NCI-H226 (cell line): ENCODE data around the gene EEF2K.
"Not testable (repeated sequence)": the region's sequence is repeated elsewhere in the genome, so short reads cannot be mapped to it uniquely, and the experiment has no call there.

Experiments
- DNase-seq: peaks from one replicate; pipeline ENCODE4 v3.0.0-alpha.2; 2015

EEF2K gene

GRCh38 chr16:22297871-22298733 lies 92.0 kb downstream of the EEF2K start:
- peak; percentile 87 for DNase-seq

GRCh38 chr16:22299036-22299435 lies 93.0 kb downstream of the EEF2K start:
- DNase-seq, result no peak

- no peak for DNase-seq
These were observed 94.5 kb downstream of the EEF2K start for GRCh38 chr16:22300427-22301071.

GRCh38 chr16:22301423-22301822 lies 95.3 kb downstream of the EEF2K start:
- not testable (repeated sequence) for DNase-seq

DNA sequence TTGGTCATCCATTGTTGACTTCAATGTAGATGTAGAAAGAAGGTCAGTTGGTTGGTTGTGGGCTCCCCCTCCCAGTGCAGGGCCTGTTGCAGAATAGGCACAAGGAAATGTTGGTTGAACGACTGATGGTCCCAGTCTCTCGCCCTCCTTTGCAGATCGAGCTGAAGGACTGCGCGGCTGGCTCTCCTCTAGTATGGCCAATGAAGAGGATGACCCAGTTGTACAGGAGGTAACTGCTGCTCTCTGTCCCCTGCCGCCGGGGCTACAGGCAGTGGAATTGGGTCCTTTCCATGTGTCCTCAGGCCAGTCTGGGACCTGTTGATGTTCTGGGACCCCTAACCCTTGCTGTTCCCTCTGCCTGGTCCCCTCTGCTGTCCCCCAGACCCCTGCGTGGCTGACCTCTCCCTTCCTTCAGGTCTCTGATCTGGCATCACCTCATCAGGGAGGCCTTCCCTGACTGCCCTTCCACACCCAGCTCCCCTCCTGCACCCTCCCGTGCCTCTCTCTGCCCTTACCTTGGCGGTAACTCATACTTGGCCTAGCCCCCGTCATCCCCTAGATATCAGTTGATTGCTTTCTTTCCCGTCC lies 96.8 kb downstream of the EEF2K start:
- no peak for DNase-seq

DNA sequence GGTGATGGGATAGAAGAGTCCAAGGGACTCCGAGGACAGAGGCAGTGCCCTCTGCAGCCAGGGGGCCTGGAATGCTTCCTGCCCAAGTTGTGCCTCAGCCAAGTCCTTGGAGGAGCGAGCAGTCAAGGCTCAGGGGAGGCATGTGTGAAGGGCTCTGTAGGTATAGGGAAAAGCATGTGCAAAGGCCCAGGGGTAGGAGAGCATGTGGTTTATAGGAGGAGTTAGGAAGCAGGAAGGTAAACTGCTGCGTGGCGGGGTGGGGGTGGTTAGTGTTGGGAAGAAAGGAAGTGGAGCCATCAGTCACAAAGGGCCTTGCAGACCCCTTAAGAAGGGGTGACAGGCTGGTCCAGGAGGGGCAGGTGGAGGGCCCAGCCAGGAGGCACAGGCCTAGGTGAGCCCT lies 98.3 kb downstream of the EEF2K start:
- DNase-seq, result no peak

- no peak for DNase-seq
These were observed 100.7 kb downstream of the EEF2K start for GRCh38 chr16:22306788-22307187.

DNA sequence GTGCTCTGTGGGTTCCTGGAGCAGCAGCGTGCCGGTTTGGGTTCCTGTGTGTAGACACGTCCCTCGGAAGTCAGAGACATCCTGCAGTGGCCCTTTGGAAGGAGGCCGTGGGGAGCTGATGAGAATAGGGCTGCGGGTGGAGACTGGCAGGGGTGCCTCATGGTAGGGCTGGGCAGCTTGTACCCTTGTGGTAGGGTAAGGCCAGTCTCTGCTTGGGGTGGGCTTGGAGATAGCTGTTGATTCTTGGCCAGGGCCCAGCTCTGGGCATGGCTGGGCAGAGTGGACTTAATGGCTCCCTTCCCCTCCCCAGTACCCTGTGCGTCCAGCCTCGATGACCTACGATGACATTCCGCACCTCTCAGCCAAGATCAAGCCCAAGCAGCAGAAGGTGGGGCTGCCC lies 101.8 kb downstream of the EEF2K start:
- DNase-seq, result no peak

- no peak for DNase-seq
These were observed 102.9 kb downstream of the EEF2K start for GRCh38 chr16:22308824-22309520.

GRCh38 chr16:22311520-22311919 lies 105.4 kb downstream of the EEF2K start:
- no peak for DNase-seq

GRCh38 chr16:22312897-22313781 lies 107.1 kb downstream of the EEF2K start:
- DNase-seq, result no peak

- no peak for DNase-seq
These were observed 107.9 kb downstream of the EEF2K start for GRCh38 chr16:22313876-22314470.

GRCh38 chr16:22314661-22315626 lies 108.9 kb downstream of the EEF2K start:
- DNase-seq, result no peak

DNA sequence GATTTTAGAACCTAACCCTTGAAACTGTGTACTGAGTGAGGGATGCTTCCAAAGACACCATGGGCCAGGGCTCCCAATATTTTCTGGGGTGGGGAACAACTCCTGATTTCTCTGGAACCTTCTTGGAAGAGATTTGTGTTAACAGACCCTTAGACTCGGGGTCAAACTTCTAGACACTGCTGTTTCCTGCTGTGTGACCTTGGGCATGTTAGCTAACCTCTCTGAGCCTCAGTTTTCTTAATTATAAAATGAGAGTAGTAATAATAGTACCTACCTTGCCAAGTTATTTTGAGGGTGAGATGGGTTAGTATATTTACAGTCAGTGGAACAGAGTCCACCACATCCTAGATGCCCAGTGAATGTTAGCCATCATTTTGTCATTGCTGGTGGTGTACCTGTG lies 109.9 kb downstream of the EEF2K start:
- DNase-seq, result no peak

DNA sequence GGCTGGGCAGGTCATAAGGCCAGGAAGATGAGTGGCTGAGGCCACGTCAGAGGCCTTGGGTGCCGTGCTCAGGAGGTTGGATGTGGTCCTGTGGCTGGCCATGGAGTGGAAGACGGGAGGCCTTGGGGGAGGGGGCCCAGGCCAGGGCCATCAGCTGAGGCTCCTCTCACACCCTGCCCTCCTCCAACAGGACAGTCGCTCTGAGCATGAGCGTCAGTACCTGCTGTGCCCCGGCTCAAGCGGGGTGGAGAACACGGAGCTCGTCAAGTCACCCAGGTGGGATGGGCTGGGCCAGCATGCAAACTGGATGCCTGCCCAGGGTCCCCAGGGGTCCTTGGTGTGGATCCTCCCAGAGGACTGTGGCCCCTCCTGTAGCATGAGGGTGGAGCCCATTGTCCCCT lies 110.3 kb downstream of the EEF2K start:
- DNase-seq, result no peak

DNA sequence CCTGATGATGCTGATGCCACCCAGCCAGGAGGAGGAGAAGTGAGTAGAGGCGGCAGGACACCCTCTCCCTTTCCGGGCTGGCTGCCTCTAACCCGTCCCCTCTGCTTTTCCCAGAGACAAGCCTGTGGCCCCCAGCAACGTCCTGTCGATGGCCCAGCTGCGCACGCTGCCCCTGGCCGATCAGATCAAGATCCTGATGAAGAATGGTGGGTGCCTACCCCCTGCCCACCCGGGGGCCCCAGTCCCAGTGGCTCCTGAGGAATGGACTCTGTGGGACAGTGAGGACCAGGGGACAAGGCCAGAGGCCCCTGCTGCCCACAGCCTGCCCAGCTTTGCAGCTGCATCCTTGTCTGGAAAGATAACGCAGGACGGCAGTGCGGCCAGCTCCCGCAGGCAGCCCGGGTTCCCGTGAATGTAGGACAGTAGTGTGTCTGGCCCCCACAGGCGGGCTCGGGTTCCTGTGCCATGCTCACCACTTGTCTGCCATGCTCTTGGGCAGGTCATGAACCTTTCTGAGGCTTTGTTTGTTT lies 111.0 kb downstream of the EEF2K start:
- DNase-seq, result no peak

GRCh38 chr16:22317625-22318024 lies 111.5 kb downstream of the EEF2K start:
- DNase-seq, result no peak

DNA sequence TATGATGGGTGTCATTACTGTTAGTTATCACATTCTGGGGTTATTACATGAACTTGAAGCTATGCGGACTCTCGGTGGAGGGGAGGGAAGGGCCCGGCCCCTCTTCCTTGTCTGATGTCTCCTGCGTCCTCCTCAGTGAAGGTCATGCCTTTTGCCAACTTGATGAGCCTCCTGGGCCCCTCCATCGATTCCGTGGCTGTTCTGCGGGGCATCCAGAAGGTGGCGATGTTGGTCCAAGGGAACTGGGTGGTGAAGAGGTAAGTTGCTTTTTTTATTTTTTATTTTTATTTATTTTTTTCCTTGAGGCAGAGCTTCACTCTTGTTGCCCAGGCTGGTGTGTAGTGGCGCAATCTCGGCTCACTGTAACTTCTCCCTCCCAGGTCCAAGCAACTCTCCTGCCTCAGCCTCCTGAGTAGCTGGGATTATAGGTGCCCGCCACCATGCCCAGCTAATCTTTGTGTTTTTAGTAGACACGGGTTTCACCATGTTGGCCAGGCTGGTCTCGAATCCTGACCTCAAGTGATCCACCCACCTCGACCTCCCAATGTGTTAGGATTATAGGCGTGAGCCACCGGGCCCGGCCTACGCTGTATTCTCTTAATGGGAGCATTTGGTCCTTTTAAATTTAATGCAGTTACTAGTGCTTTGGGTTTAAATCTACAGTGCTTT lies 112.7 kb downstream of the EEF2K start:
- DNase-seq, result peak; percentile 18

GRCh38 chr16:22320572-22321339 lies 114.7 kb downstream of the EEF2K start:
- no peak for DNase-seq
